Lung (tissue), 12 donors: ENCODE measurements around the gene ADGRD1. TPM values are rescaled to one million over a fixed set of nuclear protein-coding genes. Genes with fewer than 3 reads are reported as not detected.

ENCODE experiments used
- ATAC-seq: fragments of 200-7000 bp; cut with Tn5 transposase; one replicate; pipeline ENCODE4 v1.9.1; 2020; ENCODE audit warnings: moderate number of reproducible peaks; ENCODE audit not compliant: insufficient read depth, low FRiP score
- DNase-seq, 3 donors: peaks; one replicate each; pipeline ENCODE4 v3.0.0-alpha.2; 2013 to 2017
- H3K27ac ChIP-seq, 2 donors: one replicate each; pipeline ENCODE4 v1.5.1; 2013; ENCODE audit warnings: mild to moderate bottlenecking in 2 of 2, moderate library complexity in 2 of 2, control low read depth in 1 of 2, inconsistent platforms in 1 of 2, low read depth in 1 of 2, low read length in 1 of 2
- H3K27me3 ChIP-seq, 3 donors: one replicate each; pipeline ENCODE4 v1.5.1; 2013; ENCODE audit warnings: low read length in 2 of 3; ENCODE audit not compliant: control insufficient read depth in 3 of 3, insufficient read depth in 3 of 3
- H3K36me3 ChIP-seq, 4 donors: one replicate each; pipeline ENCODE4 v1.5.1; 2013; ENCODE audit warnings: low read length in 4 of 4, mild to moderate bottlenecking in 1 of 4, moderate library complexity in 1 of 4; ENCODE audit not compliant: control insufficient read depth in 4 of 4, insufficient read depth in 4 of 4
- H3K4me1 ChIP-seq, 5 donors: one replicate each; pipeline ENCODE4 v1.5.1; 2013; ENCODE audit warnings: low read length in 5 of 5, mild to moderate bottlenecking in 2 of 5, moderate library complexity in 1 of 5; ENCODE audit not compliant: control insufficient read depth in 5 of 5, insufficient read depth in 5 of 5
- H3K4me3 ChIP-seq: one replicate; pipeline ENCODE4 v1.5.1; 2013; ENCODE audit warnings: mild to moderate bottlenecking, control low read depth, moderate library complexity
- H3K9ac ChIP-seq, 2 donors: one replicate each; pipeline ENCODE4 v1.5.1; 2013; ENCODE audit warnings: low read length in 2 of 2, control low read depth in 1 of 2; ENCODE audit not compliant: insufficient read depth in 1 of 2
- H3K9me3 ChIP-seq, 4 donors: one replicate each; pipeline ENCODE4 v1.5.1; 2013; ENCODE audit warnings: low read length in 3 of 4, mild to moderate bottlenecking in 1 of 4, moderate library complexity in 1 of 4; ENCODE audit not compliant: control insufficient read depth in 4 of 4, insufficient read depth in 3 of 4
- CTCF ChIP-seq: IDR thresholded peaks from 2 replicates; pipeline ENCODE4 v1.5.1; 2012; ENCODE audit warnings: mild to moderate bottlenecking; ENCODE audit errors: control extremely low read depth, extremely low read depth
- WGBS, 2 donors: extraction: QIAGEN DNeasy Blood & Tissue Kit; methylation state at CpG; one replicate each; pipeline ENCODE4 v1.1.7; 2013; 5-methylcytosine and 5-hydroxymethylcytosine counted together
- polyA plus RNA-seq, 2 donors: library from polyadenylated mRNA; stranded (reverse); fragments of 200-250 nt; gene quantifications; one replicate each; pipeline ENCODE4 v1.2.1, GENCODE V29; 2013
- total RNA-seq, 2 donors: library from RNA; depleted of rRNA in 1 of 2; stranded (reverse); fragments of >200 nt in 1 of 2; gene quantifications; one replicate each; pipeline ENCODE4 v1.2.1, GENCODE V29; 2014 to 2021
- donor health status: control.
- donor health status: control.
- donor health status: Bipolar disorder and iron deficiency.
- donor health status: healthy.
- donor health status: DM: yes; HTN: yes; CAD: no.

ADGRD1 gene
- total and polyA plus RNA-seq, 4 donors: 23.5 to 85.6 (median 46.7) TPM

GRCh38 chr12:131044136-131044535 lies 90.4 kb downstream of the ADGRD1 start:
- 87 to 94% methylated on average over 15 of the region's 15 CpGs for WGBS, 2 donors

GRCh38 chr12:131044760-131045381 lies 91.2 kb downstream of the ADGRD1 start:
- Histone ChIP-seq H3K4me3 (no peak overlapping the region), H3K27ac (no peak overlapping the region), H3K4me1 (peaks cover 0 to 13% (median 0%) of the 10 kb centered on the region in 5 donors), H3K36me3 (peaks cover 0 to 6% (median 0%) of the 10 kb centered on the region in 4 donors), H3K27me3 (no peaks in the 10 kb centered on the region), H3K9me3 (no peaks in the 10 kb centered on the region), H3K9ac (no peak overlapping the region)
- DNase-seq (no peak), ATAC-seq (no peak)
- WGBS, 2 donors: 95 to 96% methylated on average over 56 of the region's 56 CpGs
- no peak for TF ChIP-seq CTCF

More at GRCh38 chr12:131044136-131044535, 90.4 kb downstream of the ADGRD1 start:
- no peak for TF ChIP-seq CTCF
- Histone ChIP-seq H3K27me3 (no peaks in the 10 kb centered on the region), H3K4me3 (no peak overlapping the region), H3K9ac (no peak overlapping the region), H3K36me3 (peaks cover 0 to 6% (median 0%) of the 10 kb centered on the region in 4 donors), H3K9me3 (no peaks in the 10 kb centered on the region), H3K4me1 (peaks cover 0 to 13% (median 5%) of the 10 kb centered on the region in 5 donors), H3K27ac (no peak overlapping the region)
- ATAC-seq: no peak
- DNase-seq: no peak

- no peak for TF ChIP-seq CTCF
- H3K9me3 ChIP-seq: no peaks in the 10 kb centered on the region
- 95 to 96% methylated on average over 13 of the region's 13 CpGs for WGBS, 2 donors
- DNase-seq: no peak
- H3K27me3 ChIP-seq: no peaks in the 10 kb centered on the region
- H3K4me1 ChIP-seq: peaks cover 0 to 13% (median 0%) of the 10 kb centered on the region in 5 donors
- no peak overlapping the region for H3K27ac ChIP-seq
- no peak overlapping the region for H3K4me3 ChIP-seq
- no peak overlapping the region for H3K9ac ChIP-seq
- ATAC-seq: no peak
- peaks cover 0 to 4% (median 0%) of the 10 kb centered on the region in 4 donors for H3K36me3 ChIP-seq
Measured at GRCh38 chr12:131045705-131046460, 92.2 kb downstream of the ADGRD1 start.
